Esophagus muscularis mucosa (tissue), 4 donors: ENCODE data around the gene ZBTB33. TPM values are rescaled to one million over a fixed set of nuclear protein-coding genes. Genes with fewer than 3 reads are reported as not detected.

Source experiments
- DNase-seq: peaks from one replicate; pipeline ENCODE4 v3.0.0-alpha.2; 2017; ENCODE audit errors: extremely low spot score
- H3K27ac ChIP-seq, 4 donors: fragments of 200-600 bp; sonication (generic); replicated peaks in 1 of 4; 1 replicate in 3 of 4; 2 replicates in 1 of 4; pipeline ENCODE4 v1.5.1; 2016 to 2019; ENCODE audit warnings: mild to moderate bottlenecking in 1 of 4
- H3K27me3 ChIP-seq, 4 donors: fragments of 200-600 bp; sonication (generic); one replicate each; pipeline versions ENCODE4 v1.5.1 to v1.6.0; 2016 to 2019
- H3K36me3 ChIP-seq, 4 donors: fragments of 200-600 bp; sonication (generic); one replicate each; pipeline ENCODE4 v1.5.1; 2016 to 2019
- H3K4me1 ChIP-seq, 4 donors: fragments of 200-600 bp; sonication (generic); one replicate each; pipeline ENCODE4 v1.5.1; 2016 to 2019
- H3K4me3 ChIP-seq, 4 donors: fragments of 200-600 bp; sonication (generic); 1 replicate in 2 of 4; 2 replicates in 2 of 4; pipeline ENCODE4 v1.5.1; 2016 to 2019; ENCODE audit warnings: mild to moderate bottlenecking in 4 of 4, moderate library complexity in 1 of 4
- H3K9me3 ChIP-seq, 4 donors: fragments of 200-600 bp; sonication (generic); 1 replicate in 3 of 4; 2 replicates in 1 of 4; pipeline ENCODE4 v1.5.1; 2016 to 2019
- CTCF ChIP-seq, 3 experiments: fragments of 200-600 bp in 2 of 3; fragments of 450-650 bp in 1 of 3; sonication (generic) in 2 of 3; IDR thresholded peaks; one replicate each; pipeline ENCODE4 v1.5.1; 2017 to 2019; ENCODE audit warnings: antibody characterized with exemption in 3 of 3, mild to moderate bottlenecking in 2 of 3, moderate library complexity in 1 of 3
- EP300 ChIP-seq: sonication (generic); formaldehyde crosslinking; IDR thresholded peaks from one replicate; pipeline ENCODE4 v1.6.1; 2017; ENCODE audit warnings: antibody characterized with exemption
- POLR2A ChIP-seq: fragments of 450-650 bp; IDR thresholded peaks from one replicate; pipeline ENCODE4 v1.6.1; 2017; ENCODE audit warnings: antibody characterized with exemption, moderate library complexity, mild to moderate bottlenecking, low read depth
- POLR2AphosphoS5 ChIP-seq, 2 donors: sonication (generic); formaldehyde crosslinking; IDR thresholded peaks; one replicate each; pipeline ENCODE4 v1.6.1; 2017; ENCODE audit warnings: antibody characterized with exemption in 2 of 2
- WGBS: methylation state at CpG from one replicate; pipeline ENCODE4 v1.1.5; 2018; 5-methylcytosine and 5-hydroxymethylcytosine counted together
- intact Hi-C: fragments of 100-400 bp; cut with DNase I; formaldehyde crosslinking; loops from one replicate; pipeline ENCODE4 v1.15.1; 2023
- total RNA-seq, 4 donors: library from RNA; depleted of rRNA; stranded (reverse); fragments of >200 nt; gene quantifications; one replicate each; pipeline versions ENCODE4 v1.1.0 to v1.2.1, GENCODE V29; 2016

The ZBTB33 gene
- total RNA-seq, 4 donors from 2014 or later, result 7.9 to 9.1 (median 8.1) TPM

- no peaks in the 10 kb centered on the region for H3K27me3 ChIP-seq
- H3K4me3 ChIP-seq, result no peak overlapping the region
- H3K9me3 ChIP-seq, result no peaks in the 10 kb centered on the region
- TF ChIP-seq POLR2AphosphoS5 (IDR thresholded peaks at IDR 0.05) (no peak), POLR2A (no peak), EP300 (no peak), CTCF (IDR thresholded peaks at IDR 0.05) (no peak)
- intact Hi-C loops, result no loop called here
- 70% methylated on average over 8 of the region's 8 CpGs for WGBS
- H3K36me3 ChIP-seq, result no peaks in the 10 kb centered on the region
- no peak for DNase-seq
- no peak overlapping the region for H3K27ac ChIP-seq
- H3K4me1 ChIP-seq, result no peaks in the 10 kb centered on the region
Measured at GRCh38 chrX:120262859-120263708, 12.5 kb downstream of the ZBTB33 start.

DNA sequence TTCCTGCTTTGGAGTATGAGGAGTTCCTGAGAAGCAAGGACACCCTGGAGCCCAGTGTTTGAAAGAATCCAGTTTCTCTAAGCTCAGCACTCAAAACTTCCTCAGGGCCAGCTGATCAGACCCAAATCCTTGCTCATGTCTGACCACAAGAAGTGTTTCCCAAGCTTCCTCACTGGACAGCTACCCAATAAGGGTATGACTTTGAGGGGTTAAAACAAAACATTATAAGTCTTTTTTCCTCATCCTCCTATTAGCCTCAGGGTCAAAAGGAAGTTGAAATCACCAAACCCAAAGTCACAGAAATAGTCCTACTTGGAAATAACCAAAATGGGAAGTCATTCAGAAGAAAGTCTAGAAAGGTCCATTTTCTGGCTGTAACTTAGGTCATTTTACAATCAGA lies 13.7 kb downstream of the ZBTB33 start:
- no peaks in the 10 kb centered on the region for H3K36me3 ChIP-seq
- no peak for TF ChIP-seq EP300
- TF ChIP-seq CTCF (IDR thresholded peaks at IDR 0.05), result no peak
- no peak for TF ChIP-seq POLR2A
- TF ChIP-seq POLR2AphosphoS5 (IDR thresholded peaks at IDR 0.05), result no peak
- no peak overlapping the region for H3K27ac ChIP-seq
- H3K4me3 ChIP-seq, result no peak overlapping the region
- H3K9me3 ChIP-seq, result no peaks in the 10 kb centered on the region
- intact Hi-C loops, result no loop called here
- peaks cover 0 to 4% (median 3%) of the 10 kb centered on the region in 4 donors for H3K4me1 ChIP-seq
- no peaks in the 10 kb centered on the region for H3K27me3 ChIP-seq
- DNase-seq, result no peak

DNA sequence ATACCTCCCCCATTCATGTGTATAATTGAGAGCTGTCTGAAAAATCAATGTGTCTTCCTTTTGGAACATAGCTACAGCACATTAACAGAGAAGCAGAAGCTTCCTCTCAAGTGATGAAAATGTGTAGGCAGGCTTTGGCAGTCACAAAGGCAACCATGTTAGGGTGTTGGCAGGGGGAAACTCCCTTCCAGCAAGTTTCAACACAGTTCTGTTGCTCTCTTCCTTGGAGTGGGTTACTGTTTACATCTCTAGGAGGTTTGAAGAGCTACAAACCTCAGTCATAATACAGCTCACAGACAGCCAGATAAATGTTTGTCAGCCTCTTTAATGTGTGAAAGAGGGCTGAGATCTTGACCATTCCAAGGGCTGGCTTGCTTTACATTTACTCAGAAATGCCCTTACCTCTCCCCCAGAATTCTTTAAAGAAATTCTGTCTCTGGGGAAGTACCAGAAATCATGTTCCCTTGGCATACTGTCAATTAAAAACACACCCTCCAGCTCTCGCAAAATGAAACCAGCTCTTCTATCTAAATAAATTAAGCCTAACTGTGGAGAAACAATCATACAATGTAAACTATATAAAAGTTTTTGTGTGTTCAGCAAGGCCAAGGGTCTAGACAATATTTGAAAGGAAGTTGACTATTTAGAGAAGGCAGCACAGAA lies 18.9 kb downstream of the ZBTB33 start:
- DNase-seq, result no peak
- no peaks in the 10 kb centered on the region for H3K9me3 ChIP-seq
- no peaks in the 10 kb centered on the region for H3K36me3 ChIP-seq
- peak overlapping the region in 3 of 4 donors; percentile 20 to 49 (median 27) for H3K27ac ChIP-seq
- no peaks in the 10 kb centered on the region for H3K27me3 ChIP-seq
- peaks cover 0 to 15% (median 5%) of the 10 kb centered on the region in 4 donors for H3K4me1 ChIP-seq
- intact Hi-C loops, result no loop called here
- H3K4me3 ChIP-seq, result no peak overlapping the region
- 74% methylated on average over 1 of the region's 1 CpG for WGBS
- TF ChIP-seq EP300 (no peak), POLR2A (no peak), POLR2AphosphoS5 (IDR thresholded peaks at IDR 0.05) (no peak), CTCF (IDR thresholded peaks at IDR 0.05) (no peak)

- H3K27ac ChIP-seq, result no peak overlapping the region
- H3K4me3 ChIP-seq, result no peak overlapping the region
- H3K4me1 ChIP-seq, result peaks cover 0 to 15% (median 5%) of the 10 kb centered on the region in 4 donors
- no peaks in the 10 kb centered on the region for H3K27me3 ChIP-seq
- intact Hi-C loops, result no loop called here
- 78% methylated on average over 4 of the region's 4 CpGs for WGBS
- no peaks in the 10 kb centered on the region for H3K9me3 ChIP-seq
- H3K36me3 ChIP-seq, result no peaks in the 10 kb centered on the region
- DNase-seq, result no peak
- TF ChIP-seq POLR2AphosphoS5 (IDR thresholded peaks at IDR 0.05), result no peak
- no peak for TF ChIP-seq CTCF (IDR thresholded peaks at IDR 0.05)
- no peak for TF ChIP-seq EP300
- TF ChIP-seq POLR2A, result no peak
Measured at GRCh38 chrX:120270567-120270966, 20.0 kb downstream of the ZBTB33 start.
